Panc1 (cell line): ENCODE results near the gene AMER2. TPM values are rescaled to one million over a fixed set of nuclear protein-coding genes. Genes with fewer than 3 reads are reported as not detected.

ENCODE experiments used
- ATAC-seq: fragments of 200-7000 bp; cut with Tn5 transposase; 2 replicates; pipeline ENCODE4 v1.9.1; 2020; ENCODE audit warnings: mild to moderate bottlenecking, moderate library complexity
- BruUV-seq: library from RNA; stranded (reverse); fragments of 400-500 nt; replicated peaks from 2 replicates; lab custom pipeline; 2021; lab: Mats Ljungman, UMichigan
- CTCF ChIA-PET: fragments of 300-600 bp; sonication (Branson Sonifier 250); formaldehyde crosslinking; loops from one replicate; lab custom pipeline; 2022; ENCODE audit warnings: antibody characterized with exemption; lab: Charles Lee
- POLR2A ChIA-PET: fragments of 300-600 bp; sonication (Branson Sonifier 250); formaldehyde crosslinking; loops from one replicate; lab custom pipeline; 2022; ENCODE audit warnings: antibody characterized with exemption; lab: Charles Lee
- DNase-seq: peaks from one replicate; pipeline ENCODE4 v3.0.0-alpha.2; 2010; ENCODE audit warnings: low read depth, low spot score
- H3K27ac ChIP-seq: 2 replicates; pipeline ENCODE4 v1.5.1; 2011; ENCODE audit warnings: mild to moderate bottlenecking, low read length, inconsistent platforms
- H3K27me3 ChIP-seq: fragments of 200-500 bp; sonication (Bioruptor generic); 2 replicates; pipeline ENCODE4 v1.6.0; 2014; ENCODE audit warnings: low read length, inconsistent platforms; ENCODE audit not compliant: control insufficient read depth, insufficient read depth
- H3K36me3 ChIP-seq: fragments of 200-500 bp; sonication (Bioruptor generic); 2 replicates; pipeline ENCODE4 v1.5.1; 2014; ENCODE audit warnings: inconsistent platforms, mild to moderate bottlenecking, low read length, moderate library complexity; ENCODE audit not compliant: control insufficient read depth, insufficient read depth
- H3K4me1 ChIP-seq: 2 replicates; pipeline ENCODE4 v1.5.1; 2011; ENCODE audit warnings: inconsistent platforms, mild to moderate bottlenecking, low read length, moderate library complexity; ENCODE audit not compliant: control insufficient read depth, insufficient read depth
- H3K4me3 ChIP-seq, 2 experiments: 2 replicates each; pipeline ENCODE4 v1.5.1; 2011 to 2012; ENCODE audit warnings: low read depth in 2 of 2, low read length in 2 of 2, mild to moderate bottlenecking in 2 of 2, inconsistent platforms in 1 of 2, moderate library complexity in 1 of 2
- H3K9me3 ChIP-seq: fragments of 200-500 bp; sonication (Bioruptor generic); 2 replicates; pipeline ENCODE4 v1.5.1; 2014; ENCODE audit warnings: low read depth, mild to moderate bottlenecking, inconsistent platforms, low read length, moderate library complexity; ENCODE audit not compliant: control insufficient read depth, insufficient read depth
- POLR2AphosphoS5 ChIP-seq: IDR thresholded peaks from 2 replicates; pipeline ENCODE4 v1.6.1; 2012; ENCODE audit warnings: mild to moderate bottlenecking, low read depth, low read length, moderate library complexity
- REST ChIP-seq, 2 experiments: IDR thresholded peaks; 2 replicates each; pipeline ENCODE4 v1.6.1; 2011 to 2012; ENCODE audit warnings: low read depth in 2 of 2, control low read depth in 1 of 2, low read length in 1 of 2, mild to moderate bottlenecking in 1 of 2, moderate library complexity in 1 of 2; ENCODE audit not compliant: insufficient read depth in 1 of 2
- SIN3A ChIP-seq: IDR thresholded peaks from 2 replicates; pipeline ENCODE4 v1.6.1; 2012; ENCODE audit warnings: low read depth, mild to moderate bottlenecking, low read length, moderate library complexity, borderline replicate concordance; ENCODE audit not compliant: insufficient read depth
- TCF7L2 ChIP-seq: IDR thresholded peaks from 2 replicates; pipeline ENCODE4 v1.6.1; 2011; ENCODE audit warnings: mild to moderate bottlenecking, low read depth, low read length, inconsistent platforms
- in situ Hi-C: cut with HindIII; loops from 2 replicates; pipeline ENCODE4 v1.10.0; 2016; ENCODE audit warnings: low sequenced_read_pairs, low pct_unique_long_range_greater_than_20kb
- intact Hi-C: fragments of 100-400 bp; cut with micrococcal nuclease; formaldehyde crosslinking; loops from one replicate; pipeline ENCODE4 v1.10.0; 2022; ENCODE audit not compliant: unreplicated experiment
- total RNA-seq: library from RNA; stranded (reverse); gene quantifications from one replicate; pipeline ENCODE4 v1.2.1, GENCODE V29; 2021; ENCODE audit not compliant: unreplicated experiment
- TF ChIP-seq, protein P1 (sequence below): fragments of 450-650 bp; IDR thresholded peaks from 2 replicates; pipeline ENCODE4 v1.5.1; 2017; ENCODE audit warnings: mild to moderate bottlenecking

The AMER2 gene
- total RNA-seq, 1 experiment from 2014 or later: not detected

DNA sequence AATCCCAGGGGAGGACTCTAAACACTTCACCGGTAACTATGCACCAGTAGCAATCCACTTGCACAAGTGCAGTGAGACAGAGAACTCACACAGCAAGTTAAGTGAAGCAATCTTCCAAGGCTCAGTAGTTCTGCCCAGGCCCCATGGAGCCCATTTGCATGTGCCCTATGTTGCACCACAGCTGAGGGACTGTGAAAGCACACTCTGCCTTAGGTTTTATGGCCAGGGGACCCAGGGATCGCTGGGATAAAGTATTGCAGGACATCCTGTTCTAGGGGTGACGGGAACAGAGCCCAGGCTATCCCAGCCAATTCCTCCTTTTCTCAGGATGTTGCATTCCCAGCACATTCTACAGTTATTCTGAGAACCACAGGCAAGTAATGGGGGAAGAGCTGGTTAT is 6.0 kb upstream of the AMER2 start:
- in situ Hi-C loops: no loop called here
- Histone ChIP-seq H3K4me1 (no peaks in the 10 kb centered on the region), H3K9me3 (no peaks in the 10 kb centered on the region), H3K4me3 (no peak overlapping the region), H3K27me3 (no peaks in the 10 kb centered on the region; the same call in 1 of the 2 replicates), H3K27ac (no peak overlapping the region), H3K36me3 (no peaks in the 10 kb centered on the region)
- ATAC-seq (no peak), DNase-seq (no peak)
- TF ChIP-seq, protein P1, sequence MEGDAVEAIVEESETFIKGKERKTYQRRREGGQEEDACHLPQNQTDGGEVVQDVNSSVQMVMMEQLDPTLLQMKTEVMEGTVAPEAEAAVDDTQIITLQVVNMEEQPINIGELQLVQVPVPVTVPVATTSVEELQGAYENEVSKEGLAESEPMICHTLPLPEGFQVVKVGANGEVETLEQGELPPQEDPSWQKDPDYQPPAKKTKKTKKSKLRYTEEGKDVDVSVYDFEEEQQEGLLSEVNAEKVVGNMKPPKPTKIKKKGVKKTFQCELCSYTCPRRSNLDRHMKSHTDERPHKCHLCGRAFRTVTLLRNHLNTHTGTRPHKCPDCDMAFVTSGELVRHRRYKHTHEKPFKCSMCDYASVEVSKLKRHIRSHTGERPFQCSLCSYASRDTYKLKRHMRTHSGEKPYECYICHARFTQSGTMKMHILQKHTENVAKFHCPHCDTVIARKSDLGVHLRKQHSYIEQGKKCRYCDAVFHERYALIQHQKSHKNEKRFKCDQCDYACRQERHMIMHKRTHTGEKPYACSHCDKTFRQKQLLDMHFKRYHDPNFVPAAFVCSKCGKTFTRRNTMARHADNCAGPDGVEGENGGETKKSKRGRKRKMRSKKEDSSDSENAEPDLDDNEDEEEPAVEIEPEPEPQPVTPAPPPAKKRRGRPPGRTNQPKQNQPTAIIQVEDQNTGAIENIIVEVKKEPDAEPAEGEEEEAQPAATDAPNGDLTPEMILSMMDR: no peak
- TF ChIP-seq POLR2AphosphoS5 (no peak), REST (IDR thresholded peaks at IDR 0.05; ENCODE audit: insufficient read depth in 1 of 2, low read depth in 2 of 2, low read length in 1 of 2) (no peak), SIN3A (no peak), TCF7L2 (no peak)
- no TSS peak for BruUV-seq
- intact Hi-C loops: no loop called here
- CTCF ChIA-PET: no interaction called here
- POLR2A ChIA-PET: no interaction called here

DNA sequence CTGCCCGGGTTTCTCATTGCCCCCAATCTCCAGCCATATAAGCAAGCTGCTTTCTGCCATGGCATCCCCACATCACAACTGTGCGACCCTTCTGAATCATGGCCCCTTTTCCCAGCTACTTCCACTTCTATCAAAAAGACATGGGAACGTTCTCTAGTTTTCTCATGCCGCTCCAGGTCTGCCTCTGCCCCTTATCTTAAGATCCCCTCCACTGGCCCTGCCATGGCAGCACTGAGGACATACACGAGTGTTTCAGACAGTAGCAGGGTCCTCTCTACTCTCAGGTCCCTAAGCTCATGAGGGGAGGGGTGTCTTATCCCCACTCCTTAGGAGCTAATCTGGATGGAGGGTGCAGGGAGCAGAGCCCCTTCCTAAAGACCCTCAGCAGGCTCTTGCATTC is 5.5 kb upstream of the AMER2 start:
- Histone ChIP-seq H3K36me3 (no peaks in the 10 kb centered on the region), H3K4me3 (no peak overlapping the region), H3K9me3 (no peaks in the 10 kb centered on the region), H3K27me3 (no peaks in the 10 kb centered on the region; the same call in 1 of the 2 replicates), H3K27ac (no peak overlapping the region), H3K4me1 (no peaks in the 10 kb centered on the region)
- no TSS peak for BruUV-seq
- no peak for DNase-seq
- POLR2A ChIA-PET: no interaction called here
- in situ Hi-C loops (no loop called here), intact Hi-C loops (no loop called here)
- TF ChIP-seq, protein P1: no peak
- no peak for TF ChIP-seq REST (IDR thresholded peaks at IDR 0.05; ENCODE audit: insufficient read depth in 1 of 2, low read depth in 2 of 2, low read length in 1 of 2)
- TF ChIP-seq POLR2AphosphoS5: no peak
- TF ChIP-seq SIN3A: no peak
- TF ChIP-seq TCF7L2: no peak
- no peak for ATAC-seq
- CTCF ChIA-PET: no interaction called here
